Activated T-cell treated with anti-CD3 and anti-CD28 coated beads for 24 hours (primary cell): ENCODE measurements around the gene APOL3.
"Not testable (repeated sequence)": the region's sequence is repeated elsewhere in the genome, so short reads cannot be mapped to it uniquely, and the experiment has no call there.

Experiments
- DNase-seq: peaks from one replicate; pipeline ENCODE4 v3.0.0-alpha.2; 2020; ENCODE audit warnings: low read depth

Gene APOL3

GRCh38 chr22:36134182-36134581, 26.4 kb downstream of the APOL3 start:
- DNase-seq, result no peak

GRCh38 chr22:36131907-36132306, 28.6 kb downstream of the APOL3 start:
- DNase-seq, result no peak

GRCh38 chr22:36129486-36130388, 30.8 kb downstream of the APOL3 start:
- no peak for DNase-seq

- no peak for DNase-seq
Observed at GRCh38 chr22:36129071-36129470, 31.5 kb downstream of the APOL3 start.

- no peak for DNase-seq
Observed at GRCh38 chr22:36125994-36126531, 34.5 kb downstream of the APOL3 start.

GRCh38 chr22:36125434-36125833, 35.1 kb downstream of the APOL3 start:
- DNase-seq, result no peak

GRCh38 chr22:36124666-36125065, 35.9 kb downstream of the APOL3 start:
- no peak for DNase-seq

GRCh38 chr22:36123673-36124630, 36.6 kb downstream of the APOL3 start:
- DNase-seq, result peak; percentile 87

- not testable (repeated sequence) for DNase-seq
Observed at GRCh38 chr22:36120621-36121351, 39.8 kb downstream of the APOL3 start.

GRCh38 chr22:36117053-36117554, 43.5 kb downstream of the APOL3 start:
- no peak for DNase-seq

- no peak for DNase-seq
Observed at GRCh38 chr22:36116127-36116526, 44.4 kb downstream of the APOL3 start.

GRCh38 chr22:36113121-36113520, 47.4 kb downstream of the APOL3 start:
- no peak for DNase-seq

- DNase-seq, result no peak
Observed at GRCh38 chr22:36111316-36111715, 49.2 kb downstream of the APOL3 start.

GRCh38 chr22:36110306-36110881, 50.2 kb downstream of the APOL3 start:
- DNase-seq, result no peak

GRCh38 chr22:36107436-36107835, 53.1 kb downstream of the APOL3 start:
- no peak for DNase-seq

- DNase-seq, result no peak
Observed at GRCh38 chr22:36106910-36107309, 53.6 kb downstream of the APOL3 start.

- no peak for DNase-seq
Observed at GRCh38 chr22:36104988-36105387, 55.6 kb downstream of the APOL3 start.

- no peak for DNase-seq
Observed at GRCh38 chr22:36104435-36104834, 56.1 kb downstream of the APOL3 start.

- DNase-seq, result no peak
Observed at GRCh38 chr22:36103891-36104290, 56.7 kb downstream of the APOL3 start.

- no peak for DNase-seq
Observed at GRCh38 chr22:36102995-36103394, 57.6 kb downstream of the APOL3 start.

- no peak for DNase-seq
Observed at GRCh38 chr22:36101756-36102155, 58.8 kb downstream of the APOL3 start.
